ENCODE results near the gene INS.

- TF ChIP-seq CTCF (IDR thresholded peaks at IDR 0.05) (no peak), POLR2AphosphoS5 (IDR thresholded peaks at IDR 0.05) (no peak)
These were observed 30.1 kb downstream of the INS start for GRCh38 chr11:2130881-2131352.
